ENCODE measurements around the gene ROBO2. TPM values are rescaled to one million over a fixed set of nuclear protein-coding genes. Genes with fewer than 3 reads are reported as not detected.

Gene ROBO2
- not detected in 5 replicates for total RNA-seq (2022; extraction: Qiagen RNA extraction; ENCODE audit: low read depth)

GRCh38 chr3:77039606-77040171, at the start of gene ROBO2:
ROBO2 (plus strand) TSS chr3:77040099; CDS start chr3:77040786, 687 bp downstream.

All from A549 treated with GW870086 at 1 μM for 4 hours (cell line).